ENCODE results near the gene CD8B. TPM values are rescaled to one million over a fixed set of nuclear protein-coding genes. Genes with fewer than 3 reads are reported as not detected.

The CD8B gene
- total RNA-seq, 4 donors from 2014 or later = 3.1 TPM; not detected in 3

DNA sequence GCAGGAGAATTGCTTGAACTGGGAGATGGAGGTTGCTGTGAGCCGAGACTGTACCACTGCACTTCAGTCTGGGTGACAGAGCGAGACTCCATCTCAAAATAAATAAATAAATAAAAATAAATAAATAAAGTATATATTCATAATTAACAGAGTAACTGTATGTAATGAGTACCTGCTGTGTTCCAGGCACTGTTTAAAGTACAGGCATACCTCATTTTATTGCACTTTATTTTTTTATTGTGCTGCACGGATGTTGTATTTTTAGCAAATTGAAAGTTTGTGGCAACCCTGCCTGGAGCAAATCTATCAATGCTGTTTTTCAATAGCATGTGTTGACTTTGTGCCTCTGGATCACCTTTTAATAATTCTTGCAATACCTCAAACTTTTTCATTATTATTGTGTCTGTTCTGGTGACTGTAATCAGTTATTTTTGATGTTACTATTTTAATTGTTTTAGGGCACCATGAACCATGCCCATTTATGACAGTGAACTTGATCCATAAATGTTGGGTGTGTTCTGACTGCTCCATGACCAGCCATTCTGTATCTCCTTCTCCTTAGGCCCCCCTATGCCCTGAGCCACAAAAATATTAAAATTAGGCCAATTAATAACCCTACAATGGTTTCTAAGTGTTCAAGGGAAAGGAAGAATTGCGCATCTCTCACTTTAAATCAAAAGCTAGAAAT lies 43.4 kb downstream of the CD8B start:
- H3K36me3 ChIP-seq = no peaks in the 10 kb centered on the region
- peaks cover 0 to 17% of the 10 kb centered on the region in 2 donors for H3K27me3 ChIP-seq
- peaks cover 0 to 19% (median 5%) of the 10 kb centered on the region in 4 donors for H3K9me3 ChIP-seq
- TF ChIP-seq, protein P1, sequence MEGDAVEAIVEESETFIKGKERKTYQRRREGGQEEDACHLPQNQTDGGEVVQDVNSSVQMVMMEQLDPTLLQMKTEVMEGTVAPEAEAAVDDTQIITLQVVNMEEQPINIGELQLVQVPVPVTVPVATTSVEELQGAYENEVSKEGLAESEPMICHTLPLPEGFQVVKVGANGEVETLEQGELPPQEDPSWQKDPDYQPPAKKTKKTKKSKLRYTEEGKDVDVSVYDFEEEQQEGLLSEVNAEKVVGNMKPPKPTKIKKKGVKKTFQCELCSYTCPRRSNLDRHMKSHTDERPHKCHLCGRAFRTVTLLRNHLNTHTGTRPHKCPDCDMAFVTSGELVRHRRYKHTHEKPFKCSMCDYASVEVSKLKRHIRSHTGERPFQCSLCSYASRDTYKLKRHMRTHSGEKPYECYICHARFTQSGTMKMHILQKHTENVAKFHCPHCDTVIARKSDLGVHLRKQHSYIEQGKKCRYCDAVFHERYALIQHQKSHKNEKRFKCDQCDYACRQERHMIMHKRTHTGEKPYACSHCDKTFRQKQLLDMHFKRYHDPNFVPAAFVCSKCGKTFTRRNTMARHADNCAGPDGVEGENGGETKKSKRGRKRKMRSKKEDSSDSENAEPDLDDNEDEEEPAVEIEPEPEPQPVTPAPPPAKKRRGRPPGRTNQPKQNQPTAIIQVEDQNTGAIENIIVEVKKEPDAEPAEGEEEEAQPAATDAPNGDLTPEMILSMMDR (IDR thresholded peaks at IDR 0.05) = no peak
- no peak for TF ChIP-seq POLR2A (IDR thresholded peaks at IDR 0.05)
- no peak for TF ChIP-seq EP300 (IDR thresholded peaks at IDR 0.05)
- DNase-seq (ENCODE audit: low spot score in 2 of 2) = no peak
- H3K4me1 ChIP-seq = no peaks in the 10 kb centered on the region
- 95% methylated on average over 4 of the region's 4 CpGs for WGBS, 2 donors
- H3K4me3 ChIP-seq = no peak overlapping the region
- H3K27ac ChIP-seq = no peak overlapping the region

- no peak for DNase-seq (ENCODE audit: low spot score in 2 of 2)
- Histone ChIP-seq H3K27ac (no peak overlapping the region), H3K4me3 (no peak overlapping the region), H3K36me3 (no peaks in the 10 kb centered on the region), H3K27me3 (peaks cover 0 to 39% of the 10 kb centered on the region in 2 donors), H3K4me1 (no peaks in the 10 kb centered on the region), H3K9me3 (no peaks in the 10 kb centered on the region)
- 79% methylated on average over 1 of the region's 1 CpG for WGBS, 2 donors
- no peak for TF ChIP-seq POLR2A (IDR thresholded peaks at IDR 0.05)
- TF ChIP-seq, protein P1 (IDR thresholded peaks at IDR 0.05) = no peak
- no peak for TF ChIP-seq EP300 (IDR thresholded peaks at IDR 0.05)
These were observed 46.1 kb downstream of the CD8B start for GRCh38 chr2:86815611-86816010.

DNA sequence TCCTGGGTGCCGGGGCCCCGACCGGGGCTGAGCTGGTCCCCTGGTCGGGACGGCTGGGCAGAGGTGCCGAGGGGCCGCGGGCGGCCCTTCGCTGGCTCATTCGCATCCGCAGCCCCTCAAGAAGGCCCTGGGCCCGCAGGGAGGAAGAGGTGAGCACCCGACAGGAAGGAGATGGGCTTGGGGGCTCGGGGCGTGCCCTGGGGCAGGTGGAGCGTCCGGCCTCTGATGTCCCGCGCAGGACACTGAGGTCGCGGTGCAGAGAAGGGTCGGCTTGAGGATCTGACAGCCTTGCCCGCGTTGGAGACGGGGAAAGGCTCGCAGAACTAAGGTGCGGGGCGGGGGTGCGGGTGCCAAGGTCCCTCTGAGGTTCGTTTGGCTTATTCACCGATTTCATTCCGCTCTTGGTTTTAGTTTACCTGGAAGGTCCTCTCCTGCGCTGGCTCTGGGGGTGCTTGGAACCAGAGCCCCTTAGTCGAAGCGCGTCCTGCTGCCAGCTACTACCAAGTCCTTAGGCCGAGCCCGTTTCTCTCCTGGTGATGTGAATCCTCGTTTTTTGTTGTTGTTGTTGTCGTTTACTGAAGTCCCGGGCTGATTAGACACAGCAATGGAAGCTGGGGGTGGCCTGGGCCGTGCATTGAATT lies 52.1 kb downstream of the CD8B start:
- 24% methylated on average over 37 to 43 of the region's 43 CpGs for WGBS, 2 donors
- Histone ChIP-seq H3K4me1 (peaks cover 0 to 32% (median 11%) of the 10 kb centered on the region in 4 donors), H3K4me3 (peak overlapping the region in 2 of 4 donors; percentile 9 to 10), H3K27ac (peak overlapping the region in 1 of 4 donors; percentile 21), H3K27me3 (peaks cover 0 to 52% of the 10 kb centered on the region in 2 donors), H3K36me3 (no peaks in the 10 kb centered on the region), H3K9me3 (no peaks in the 10 kb centered on the region)
- no peak for DNase-seq (ENCODE audit: low spot score in 2 of 2)
- TF ChIP-seq EP300 (IDR thresholded peaks at IDR 0.05) = no peak

DNA sequence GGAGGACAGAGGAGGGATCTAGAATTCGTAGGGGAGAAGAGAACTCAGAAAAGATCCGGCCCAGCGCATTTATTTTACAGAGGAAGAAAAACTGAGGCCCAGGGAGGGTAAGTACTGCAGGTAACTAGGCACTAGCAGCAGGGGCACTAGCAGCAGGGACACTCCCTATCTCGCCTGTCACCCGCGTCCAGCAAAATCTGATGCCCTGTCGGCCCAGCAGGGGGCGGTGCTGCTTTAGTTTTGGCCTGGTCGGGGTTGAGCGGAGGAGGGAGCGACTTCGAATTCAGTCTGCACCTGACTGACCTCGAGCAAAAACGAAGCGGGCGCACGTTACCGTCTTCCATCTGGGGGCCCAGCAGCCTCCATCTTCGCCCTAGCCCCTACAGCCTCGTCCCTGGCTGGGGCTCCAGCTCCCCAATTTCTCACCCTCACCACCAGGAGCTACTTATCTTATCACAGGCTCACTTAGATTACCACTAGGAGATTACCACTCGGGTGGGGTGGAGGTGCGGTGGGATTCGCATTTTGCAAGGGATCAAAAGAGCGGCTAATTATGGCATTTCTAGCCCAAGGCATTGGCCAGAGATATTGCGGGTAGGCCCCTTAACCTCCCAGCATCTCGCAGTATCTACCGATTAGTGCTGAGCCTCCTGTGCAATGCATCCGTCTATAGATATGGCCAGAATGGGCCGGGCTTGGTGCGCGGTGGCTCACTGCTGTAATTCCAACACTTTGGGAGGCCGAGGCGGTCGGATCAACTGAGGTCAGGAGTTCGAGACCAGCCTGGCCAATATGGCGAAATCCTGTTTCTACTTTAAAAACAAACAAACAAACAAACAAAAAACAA lies 53.1 kb downstream of the CD8B start:
- TF ChIP-seq, protein P1 (IDR thresholded peaks at IDR 0.05) = peak; percentile 85 to 94 (median 85)
- TF ChIP-seq EP300 (IDR thresholded peaks at IDR 0.05) (peak in 1 of 2 donors; percentile 12), POLR2A (IDR thresholded peaks at IDR 0.05) (no peak)
- peak; percentile 76 to 87 for DNase-seq (ENCODE audit: low spot score in 2 of 2)
- H3K36me3 ChIP-seq = no peaks in the 10 kb centered on the region
- H3K27ac ChIP-seq = peak overlapping the region in 1 of 4 donors; percentile 10
- H3K27me3 ChIP-seq = peaks cover 0 to 47% of the 10 kb centered on the region in 2 donors
- H3K4me1 ChIP-seq = peaks cover 0 to 32% (median 11%) of the 10 kb centered on the region in 4 donors
- H3K9me3 ChIP-seq = no peaks in the 10 kb centered on the region
- WGBS, 2 donors = 17 to 19% methylated on average over 33 to 36 of the region's 36 CpGs
- H3K4me3 ChIP-seq = peak overlapping the region; percentile 27 to 56 (median 40)

GRCh38 chr2:86807468-86808275 lies 54.0 kb downstream of the CD8B start:
- Histone ChIP-seq H3K4me1 (peaks cover 0 to 32% (median 11%) of the 10 kb centered on the region in 4 donors), H3K36me3 (no peaks in the 10 kb centered on the region), H3K27me3 (peaks cover 0 to 38% of the 10 kb centered on the region in 2 donors), H3K27ac (peak overlapping the region in 2 of 4 donors; percentile 10 to 35), H3K9me3 (no peaks in the 10 kb centered on the region), H3K4me3 (peak overlapping the region; percentile 27 to 56 (median 40))
- TF ChIP-seq, protein P1 (IDR thresholded peaks at IDR 0.05) = no peak
- TF ChIP-seq POLR2A (IDR thresholded peaks at IDR 0.05) (no peak), EP300 (IDR thresholded peaks at IDR 0.05) (no peak)
- peak in 1 of 2 donors; percentile 20 for DNase-seq (ENCODE audit: low spot score in 2 of 2)
- WGBS, 2 donors = 1% methylated on average over 32 to 51 of the region's 51 CpGs

All from tibial nerve (tissue), 4 donors.